ENCODE data around the gene LYSET. TPM values are rescaled to one million over a fixed set of nuclear protein-coding genes. Genes with fewer than 3 reads are reported as not detected.

LYSET gene
- total RNA-seq, 3 donors from 2014 or later, result 10.8 to 14.9 (median 11.4) TPM

DNA sequence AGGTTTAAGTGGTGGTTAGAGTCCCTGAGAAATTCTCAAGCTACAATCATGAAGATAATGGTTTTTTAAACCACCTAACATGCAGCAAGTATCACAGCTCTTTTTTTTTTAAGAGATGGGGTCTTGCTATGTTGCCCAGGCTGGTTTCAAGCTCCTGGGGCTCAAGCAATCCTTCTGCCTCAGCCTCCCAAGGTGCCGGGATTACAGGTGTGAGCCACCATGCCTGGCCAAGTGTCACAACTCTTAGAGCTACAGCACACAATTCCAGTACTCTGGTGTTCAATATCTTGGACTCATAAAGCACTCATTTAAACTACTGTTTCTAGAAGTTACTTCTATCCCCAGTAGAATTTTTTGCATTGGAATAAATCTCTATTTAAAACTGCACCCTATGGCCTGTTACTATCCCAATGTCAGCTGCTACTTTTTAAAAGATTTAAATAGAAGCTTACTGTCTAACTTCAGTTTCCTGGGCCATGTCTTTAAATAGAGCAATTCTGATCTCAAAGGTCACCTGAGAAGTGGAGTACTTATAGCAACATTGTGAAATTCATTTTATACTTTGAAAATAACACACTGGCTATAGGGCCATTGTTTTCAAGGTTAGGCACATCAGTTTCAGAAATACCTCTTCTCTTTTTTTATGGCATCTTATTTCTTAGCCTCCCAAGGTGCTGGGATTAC is 10.3 kb downstream of the LYSET start:
- no peaks in the 10 kb centered on the region for H3K4me1 ChIP-seq
- no peaks in the 10 kb centered on the region for H3K36me3 ChIP-seq
- TF ChIP-seq POLR2AphosphoS5 (IDR thresholded peaks at IDR 0.05) (no peak), POLR2A (IDR thresholded peaks at IDR 0.05) (no peak)
- TF ChIP-seq, protein P1, sequence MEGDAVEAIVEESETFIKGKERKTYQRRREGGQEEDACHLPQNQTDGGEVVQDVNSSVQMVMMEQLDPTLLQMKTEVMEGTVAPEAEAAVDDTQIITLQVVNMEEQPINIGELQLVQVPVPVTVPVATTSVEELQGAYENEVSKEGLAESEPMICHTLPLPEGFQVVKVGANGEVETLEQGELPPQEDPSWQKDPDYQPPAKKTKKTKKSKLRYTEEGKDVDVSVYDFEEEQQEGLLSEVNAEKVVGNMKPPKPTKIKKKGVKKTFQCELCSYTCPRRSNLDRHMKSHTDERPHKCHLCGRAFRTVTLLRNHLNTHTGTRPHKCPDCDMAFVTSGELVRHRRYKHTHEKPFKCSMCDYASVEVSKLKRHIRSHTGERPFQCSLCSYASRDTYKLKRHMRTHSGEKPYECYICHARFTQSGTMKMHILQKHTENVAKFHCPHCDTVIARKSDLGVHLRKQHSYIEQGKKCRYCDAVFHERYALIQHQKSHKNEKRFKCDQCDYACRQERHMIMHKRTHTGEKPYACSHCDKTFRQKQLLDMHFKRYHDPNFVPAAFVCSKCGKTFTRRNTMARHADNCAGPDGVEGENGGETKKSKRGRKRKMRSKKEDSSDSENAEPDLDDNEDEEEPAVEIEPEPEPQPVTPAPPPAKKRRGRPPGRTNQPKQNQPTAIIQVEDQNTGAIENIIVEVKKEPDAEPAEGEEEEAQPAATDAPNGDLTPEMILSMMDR (IDR thresholded peaks at IDR 0.05), result no peak
- no peaks in the 10 kb centered on the region for H3K27me3 ChIP-seq
- DNase-seq (ENCODE audit: low spot score in 2 of 2), result no peak
- H3K4me3 ChIP-seq, result no peak overlapping the region
- H3K9me3 ChIP-seq, result no peaks in the 10 kb centered on the region
- intact Hi-C loops (cut with DNase I; ENCODE audit: low total_unique reads), result no loop called here
- H3K27ac ChIP-seq, result no peak overlapping the region

GRCh38 chr14:93199031-93199430 is 13.9 kb downstream of the LYSET start:
- no peaks in the 10 kb centered on the region for H3K9me3 ChIP-seq
- H3K27me3 ChIP-seq, result no peaks in the 10 kb centered on the region
- intact Hi-C loops (cut with DNase I; ENCODE audit: low total_unique reads), result no loop called here
- H3K4me3 ChIP-seq, result no peak overlapping the region
- DNase-seq (ENCODE audit: low spot score in 2 of 2), result no peak
- no peak overlapping the region for H3K27ac ChIP-seq
- TF ChIP-seq POLR2AphosphoS5 (IDR thresholded peaks at IDR 0.05) (no peak), POLR2A (IDR thresholded peaks at IDR 0.05) (no peak)
- TF ChIP-seq, protein P1 (IDR thresholded peaks at IDR 0.05), result no peak
- no peaks in the 10 kb centered on the region for H3K36me3 ChIP-seq
- no peaks in the 10 kb centered on the region for H3K4me1 ChIP-seq

DNA sequence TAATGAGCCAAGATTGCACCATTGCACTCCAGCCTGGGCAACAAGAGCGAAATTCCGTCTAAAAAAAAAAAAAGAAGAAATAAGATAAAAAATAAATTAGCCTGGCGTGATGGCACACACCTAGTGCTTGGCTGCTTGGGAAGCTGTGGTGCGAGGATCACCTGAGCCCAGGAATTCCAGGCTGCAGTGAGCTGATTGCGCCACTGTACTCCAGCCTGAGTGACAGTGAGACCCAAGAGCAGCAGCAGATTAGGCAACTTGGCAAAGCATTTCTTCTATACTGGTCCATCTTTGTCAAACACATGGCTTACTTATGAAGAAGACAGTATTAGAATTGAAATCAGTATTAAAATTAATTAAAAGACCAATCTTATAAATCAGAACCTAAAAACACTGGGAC is 15.4 kb downstream of the LYSET start:
- Histone ChIP-seq H3K4me3 (no peak overlapping the region), H3K4me1 (peaks cover 0 to 1% of the 10 kb centered on the region in 2 donors), H3K36me3 (no peaks in the 10 kb centered on the region), H3K27ac (no peak overlapping the region), H3K27me3 (no peaks in the 10 kb centered on the region), H3K9me3 (no peaks in the 10 kb centered on the region)
- no peak for TF ChIP-seq POLR2AphosphoS5 (IDR thresholded peaks at IDR 0.05)
- intact Hi-C loops (cut with DNase I; ENCODE audit: low total_unique reads), result no loop called here
- DNase-seq (ENCODE audit: low spot score in 2 of 2), result no peak

GRCh38 chr14:93201155-93201704 is 16.1 kb downstream of the LYSET start:
- DNase-seq (ENCODE audit: low spot score in 2 of 2), result no peak
- no peaks in the 10 kb centered on the region for H3K27me3 ChIP-seq
- no peaks in the 10 kb centered on the region for H3K36me3 ChIP-seq
- no peak overlapping the region for H3K4me3 ChIP-seq
- TF ChIP-seq POLR2A (IDR thresholded peaks at IDR 0.05), result no peak
- TF ChIP-seq, protein P1 (IDR thresholded peaks at IDR 0.05), result no peak
- no peak for TF ChIP-seq POLR2AphosphoS5 (IDR thresholded peaks at IDR 0.05)
- H3K27ac ChIP-seq, result no peak overlapping the region
- no peaks in the 10 kb centered on the region for H3K9me3 ChIP-seq
- intact Hi-C loops (cut with DNase I; ENCODE audit: low total_unique reads), result no loop called here
- peaks cover 0 to 5% of the 10 kb centered on the region in 2 donors for H3K4me1 ChIP-seq

GRCh38 chr14:93206793-93207467 is 21.8 kb downstream of the LYSET start, which contains the start of the genes GON7 and UBR7:
Gene GON7, minus strand, starts transcription at chr14:93207065. Its CDS starts 28 bp downstream, at chr14:93207037.
Gene UBR7, plus strand, starts transcription at chr14:93207256. Its CDS starts 36 bp downstream, at chr14:93207292.
- intact Hi-C loops (cut with DNase I; ENCODE audit: low total_unique reads), result no loop called here
- H3K9me3 ChIP-seq, result no peaks in the 10 kb centered on the region
- peak within 1 kb of the TSS; percentile 75 to 84 (median 81) for H3K4me3 ChIP-seq
- no peaks in the 10 kb centered on the region for H3K27me3 ChIP-seq
- TF ChIP-seq, protein P1 (IDR thresholded peaks at IDR 0.05), result peak in 2 of 3 donors; percentile 13 to 26
- TF ChIP-seq POLR2AphosphoS5 (IDR thresholded peaks at IDR 0.05) (peak; percentile 67 to 76 (median 71)), POLR2A (IDR thresholded peaks at IDR 0.05) (peak; percentile 10)
- H3K4me1 ChIP-seq, result peaks cover 0 to 5% of the 10 kb centered on the region in 2 donors
- peak; percentile 94 to 95 for DNase-seq (ENCODE audit: low spot score in 2 of 2)
- H3K27ac ChIP-seq, result peak within 1 kb of the TSS; percentile 85 to 92
- no peaks in the 10 kb centered on the region for H3K36me3 ChIP-seq
